Measurements from ENCODE around the gene RERE.

DNA sequence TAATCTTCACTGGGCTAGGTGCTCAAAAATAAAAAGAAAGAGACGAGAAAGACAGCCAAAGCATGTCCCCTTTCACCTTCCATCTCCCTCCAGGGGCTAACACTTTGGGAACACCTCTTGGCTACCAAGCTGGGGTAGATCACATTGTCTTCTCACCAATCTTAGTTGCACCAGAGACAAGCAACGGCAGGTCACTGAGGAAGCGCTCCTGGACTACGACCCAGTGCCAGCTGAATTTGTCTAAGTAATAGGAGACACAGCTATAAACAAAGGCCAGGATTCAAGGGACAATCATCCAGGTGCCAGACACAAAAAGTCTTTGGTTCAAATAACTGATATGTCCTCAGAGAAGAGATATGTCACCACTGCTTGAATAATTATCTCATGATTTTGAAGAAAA lies 399.1 kb downstream of the RERE start:
- TF ChIP-seq, protein P1, sequence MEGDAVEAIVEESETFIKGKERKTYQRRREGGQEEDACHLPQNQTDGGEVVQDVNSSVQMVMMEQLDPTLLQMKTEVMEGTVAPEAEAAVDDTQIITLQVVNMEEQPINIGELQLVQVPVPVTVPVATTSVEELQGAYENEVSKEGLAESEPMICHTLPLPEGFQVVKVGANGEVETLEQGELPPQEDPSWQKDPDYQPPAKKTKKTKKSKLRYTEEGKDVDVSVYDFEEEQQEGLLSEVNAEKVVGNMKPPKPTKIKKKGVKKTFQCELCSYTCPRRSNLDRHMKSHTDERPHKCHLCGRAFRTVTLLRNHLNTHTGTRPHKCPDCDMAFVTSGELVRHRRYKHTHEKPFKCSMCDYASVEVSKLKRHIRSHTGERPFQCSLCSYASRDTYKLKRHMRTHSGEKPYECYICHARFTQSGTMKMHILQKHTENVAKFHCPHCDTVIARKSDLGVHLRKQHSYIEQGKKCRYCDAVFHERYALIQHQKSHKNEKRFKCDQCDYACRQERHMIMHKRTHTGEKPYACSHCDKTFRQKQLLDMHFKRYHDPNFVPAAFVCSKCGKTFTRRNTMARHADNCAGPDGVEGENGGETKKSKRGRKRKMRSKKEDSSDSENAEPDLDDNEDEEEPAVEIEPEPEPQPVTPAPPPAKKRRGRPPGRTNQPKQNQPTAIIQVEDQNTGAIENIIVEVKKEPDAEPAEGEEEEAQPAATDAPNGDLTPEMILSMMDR (IDR thresholded peaks at IDR 0.05; ENCODE audit: low read depth, low read length, poor library complexity, severe bottlenecking), result no peak
- TF ChIP-seq EZH2phosphoT487 (IDR thresholded peaks at IDR 0.05; ENCODE audit: borderline replicate concordance, low read length), result no peak
